T-helper 9 cell (primary cell): ENCODE results near the gene NACC1.
"Not testable (repeated sequence)": the region's sequence is repeated elsewhere in the genome, so short reads cannot be mapped to it uniquely, and the experiment has no call there.

Experiments used
- DNase-seq: peaks from one replicate; pipeline ENCODE4 v3.0.0-alpha.2; 2020

Gene NACC1

GRCh38 chr19:13149173-13149627 is 31.1 kb downstream of the NACC1 start:
- not testable (repeated sequence) for DNase-seq

- DNase-seq = no peak
Observed at GRCh38 chr19:13149628-13150186, 31.6 kb downstream of the NACC1 start.

GRCh38 chr19:13150187-13150930 is 32.3 kb downstream of the NACC1 start, which contains the start of the genes IER2 and STX10:
Gene IER2 (plus strand): TSS chr19:13150411. CDS start chr19:13153187, 2,776 bp downstream.
Gene STX10 (minus strand): TSS chr19:13150375. CDS start chr19:13150173, 202 bp downstream.
- peak; percentile 86 for DNase-seq

- no peak for DNase-seq
Observed at GRCh38 chr19:13150931-13151604, 33.0 kb downstream of the NACC1 start.

GRCh38 chr19:13151605-13152355 is 33.7 kb downstream of the NACC1 start:
- DNase-seq = peak; percentile 94

GRCh38 chr19:13152356-13152973 is 34.4 kb downstream of the NACC1 start:
- no peak for DNase-seq

GRCh38 chr19:13152974-13153568 is 35.0 kb downstream of the NACC1 start:
- DNase-seq = peak; percentile 98

GRCh38 chr19:13153569-13154240 is 35.6 kb downstream of the NACC1 start:
- no peak for DNase-seq

- peak; percentile 32 for DNase-seq
Observed at GRCh38 chr19:13154241-13154778, 36.2 kb downstream of the NACC1 start.

- peak; percentile 65 for DNase-seq
Observed at GRCh38 chr19:13154911-13155471, 36.9 kb downstream of the NACC1 start.

- peak; percentile 71 for DNase-seq
Observed at GRCh38 chr19:13155472-13156359, 37.7 kb downstream of the NACC1 start.

- no peak for DNase-seq
Observed at GRCh38 chr19:13159713-13160112, 41.6 kb downstream of the NACC1 start.

GRCh38 chr19:13160557-13160956 is 42.5 kb downstream of the NACC1 start:
- DNase-seq = no peak

- peak; percentile 75 for DNase-seq
Observed at GRCh38 chr19:13162724-13163608, 44.9 kb downstream of the NACC1 start.

GRCh38 chr19:13163609-13164342 is 45.7 kb downstream of the NACC1 start:
- no peak for DNase-seq

GRCh38 chr19:13164343-13165161 is 46.5 kb downstream of the NACC1 start:
- DNase-seq = peak; percentile 45
